MG63 (cell line): ENCODE measurements around the gene ACTL6A. TPM values are rescaled to one million over a fixed set of nuclear protein-coding genes. Genes with fewer than 3 reads are reported as not detected.
A peak's percentile ranks its signal among the peaks of the same experiment; 100 is the strongest.
"Not testable (repeated sequence)": the region's sequence is repeated elsewhere in the genome, so short reads cannot be mapped to it uniquely, and the experiment has no call there.

Source experiments
- DNase-seq: peaks from one replicate; pipeline ENCODE4 v3.0.0-alpha.2; 2020
- H3K27me3 ChIP-seq: fragments of 250-450 bp; sonication (Bioruptor Pico); 2 replicates; pipeline ENCODE4 v1.5.1; 2020; ENCODE audit warnings: mild to moderate bottlenecking, moderate library complexity
- H3K36me3 ChIP-seq: fragments of 250-450 bp; sonication (Bioruptor Pico); 2 replicates; pipeline ENCODE4 v1.5.1; 2020; ENCODE audit warnings: mild to moderate bottlenecking, moderate library complexity
- H3K4me3 ChIP-seq: fragments of 250-450 bp; sonication (Bioruptor Pico); 2 replicates; pipeline ENCODE4 v1.5.1; 2020; ENCODE audit warnings: mild to moderate bottlenecking, moderate library complexity
- H3K9me3 ChIP-seq: fragments of 250-450 bp; sonication (Bioruptor Pico); 2 replicates; pipeline ENCODE4 v1.5.1; 2020; ENCODE audit warnings: mild to moderate bottlenecking, moderate library complexity
- total RNA-seq: library from RNA; depleted of rRNA; stranded (reverse); fragments of >200 nt; shearing (Covaris generic); gene quantifications from 2 replicates; pipeline ENCODE4 v1.2.3, GENCODE V29; 2014; ENCODE audit warnings: low replicate concordance; rRNA removed

Gene ACTL6A
- total RNA-seq: 152 and 159 TPM in 2 replicates

DNA sequence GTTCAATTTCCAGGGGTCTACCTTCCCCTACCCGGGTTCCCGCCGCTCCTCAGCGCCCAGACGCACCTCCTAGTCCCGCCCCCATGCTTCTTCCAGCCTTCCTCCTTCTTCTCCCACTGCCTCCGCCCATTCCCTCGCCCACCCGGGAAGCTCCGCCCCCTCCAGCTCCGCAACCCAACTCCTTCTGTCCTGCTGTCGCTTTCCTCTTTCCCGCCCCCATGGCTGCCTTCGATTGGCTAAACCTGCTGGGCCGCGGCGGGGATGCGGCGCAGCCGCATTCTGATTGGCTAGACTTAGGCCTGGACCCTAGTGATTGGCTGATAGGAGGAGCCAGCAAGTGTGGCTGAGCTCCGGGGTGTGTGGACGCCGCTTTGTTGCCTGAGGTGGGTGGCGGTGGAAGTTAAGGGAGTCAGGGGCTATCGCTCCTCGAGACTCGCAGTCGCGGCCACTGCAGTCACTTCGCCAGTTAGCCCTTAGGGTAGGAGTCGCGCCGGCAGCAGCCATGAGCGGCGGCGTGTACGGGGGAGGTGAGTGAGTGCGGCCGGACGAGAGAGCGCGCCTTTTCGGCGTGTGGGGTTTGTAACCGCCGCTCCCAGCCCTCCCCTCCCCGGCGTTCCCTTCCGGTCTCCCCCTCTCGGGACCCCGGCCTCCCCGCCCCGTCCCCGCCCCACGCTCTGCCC is at the start of gene ACTL6A:
ACTL6A (plus strand) TSS at position 336 of the 680 bp plus-strand sequence; CDS start at position 503, 167 bp downstream.
- peak; percentile 100 for DNase-seq
- Histone ChIP-seq H3K27me3 (no peaks in the 10 kb centered on the region), H3K4me3 (peak within 1 kb of the TSS; percentile 72), H3K36me3 (no peaks in the 10 kb centered on the region), H3K9me3 (no peaks in the 10 kb centered on the region)

DNA sequence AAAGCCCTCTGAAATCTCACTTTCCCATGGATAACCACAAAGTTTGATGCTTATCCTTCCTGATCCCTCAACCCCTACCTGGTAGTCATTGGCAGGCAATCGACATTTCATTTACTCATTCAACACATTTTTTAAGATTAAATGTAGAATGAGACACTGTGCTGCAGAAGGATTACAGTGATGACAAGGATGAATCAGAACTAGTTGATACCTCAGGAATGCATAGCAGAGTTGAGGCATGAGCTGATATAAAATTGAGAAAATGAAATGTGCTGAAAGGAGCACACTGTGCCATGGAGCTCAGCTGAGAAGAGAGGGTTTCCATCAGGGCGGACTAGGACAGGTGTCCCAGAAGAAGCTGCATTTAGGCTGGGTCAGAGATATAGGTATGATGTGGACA is 48.9 kb upstream of the ACTL6A start:
- H3K27me3 ChIP-seq: peaks cover 2% of the 10 kb centered on the region; the same call in 1 of the 2 replicates
- no peaks in the 10 kb centered on the region for H3K9me3 ChIP-seq
- no peaks in the 10 kb centered on the region for H3K36me3 ChIP-seq
- H3K4me3 ChIP-seq: no peak overlapping the region
- no peak for DNase-seq

DNA sequence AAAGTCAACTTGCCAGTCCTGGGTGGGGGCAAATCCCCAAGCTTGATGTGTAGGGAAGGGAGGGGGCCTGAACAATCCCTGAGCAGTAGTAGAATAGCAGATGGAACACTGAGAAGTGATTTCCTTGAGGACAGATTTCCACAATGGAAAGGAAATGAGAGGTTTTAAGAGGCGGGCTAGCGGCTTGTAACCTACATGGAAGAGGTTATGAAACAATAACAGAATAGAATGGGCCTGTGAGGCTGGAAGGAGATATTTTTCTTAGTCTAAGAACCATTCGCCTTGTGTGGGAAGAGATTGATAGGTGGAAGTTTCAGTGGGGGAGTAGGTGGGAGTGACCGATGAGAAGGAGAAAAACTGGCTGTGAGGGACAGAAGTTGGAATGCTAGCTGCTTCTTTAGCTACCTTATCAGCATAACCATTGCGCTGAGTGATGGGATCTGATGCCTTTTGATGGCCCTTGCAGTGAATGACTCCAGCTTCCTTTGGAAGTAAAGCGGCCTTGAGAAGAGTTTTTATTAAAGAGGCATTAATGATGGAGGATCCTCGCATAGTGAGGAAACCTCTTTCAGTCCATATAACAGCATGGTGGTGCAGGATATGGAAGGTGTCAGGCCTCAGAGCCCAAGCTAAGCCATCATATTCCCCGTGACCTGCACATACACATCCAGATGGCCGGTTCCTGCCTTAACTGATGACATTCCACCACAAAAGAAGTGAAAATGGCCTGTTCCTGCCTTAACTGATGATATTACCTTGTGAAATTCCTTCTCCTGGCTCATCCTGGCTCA is 46.1 kb upstream of the ACTL6A start:
- not testable (repeated sequence) for H3K36me3 ChIP-seq, H3K4me3 ChIP-seq, DNase-seq, H3K27me3 ChIP-seq, H3K9me3 ChIP-seq

DNA sequence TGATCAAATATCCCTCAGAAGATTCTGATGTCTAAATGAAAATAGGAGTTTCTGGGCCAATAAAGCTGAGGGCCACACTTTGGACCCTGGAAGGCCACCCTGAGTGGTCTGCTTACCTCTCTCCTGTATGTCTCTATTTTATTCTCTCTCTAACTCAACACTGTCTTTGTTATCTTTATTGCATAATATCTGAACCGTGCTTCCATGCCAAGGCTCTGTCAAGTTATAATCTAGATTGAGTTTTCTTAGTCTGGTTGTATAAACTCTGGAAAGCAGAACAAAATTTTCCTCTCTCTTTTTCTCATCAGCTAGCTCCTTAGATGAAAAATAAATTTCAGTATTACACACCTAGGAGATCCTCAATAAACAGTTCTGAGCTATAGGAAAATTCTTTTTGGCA is 36.2 kb upstream of the ACTL6A start:
- Histone ChIP-seq H3K27me3 (no peaks in the 10 kb centered on the region), H3K36me3 (no peaks in the 10 kb centered on the region), H3K9me3 (no peaks in the 10 kb centered on the region), H3K4me3 (no peak overlapping the region)
- DNase-seq: no peak

DNA sequence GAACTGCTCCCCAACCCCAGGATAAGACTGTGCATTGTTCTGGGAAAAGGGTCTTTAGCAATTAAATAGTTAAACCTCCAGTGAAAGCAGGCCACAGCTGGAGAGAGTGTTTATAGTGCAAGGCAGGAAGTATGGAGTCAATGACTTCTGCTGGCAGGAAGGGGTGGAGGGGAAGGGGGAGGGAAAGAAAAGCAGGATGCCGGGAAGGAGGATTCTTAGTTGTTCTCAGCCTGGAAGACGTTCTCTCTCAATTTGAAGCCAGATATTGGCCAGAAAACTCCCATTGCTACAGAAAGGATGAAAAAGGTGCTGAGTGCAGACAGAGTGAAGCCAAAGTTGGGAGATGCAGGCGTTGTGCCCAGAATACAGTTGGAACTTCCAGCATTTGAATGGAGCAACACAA is 35.7 kb upstream of the ACTL6A start:
- Histone ChIP-seq H3K4me3 (peak overlapping the region; percentile 19), H3K9me3 (no peaks in the 10 kb centered on the region), H3K27me3 (no peaks in the 10 kb centered on the region), H3K36me3 (no peaks in the 10 kb centered on the region)
- peak; percentile 78 for DNase-seq

DNA sequence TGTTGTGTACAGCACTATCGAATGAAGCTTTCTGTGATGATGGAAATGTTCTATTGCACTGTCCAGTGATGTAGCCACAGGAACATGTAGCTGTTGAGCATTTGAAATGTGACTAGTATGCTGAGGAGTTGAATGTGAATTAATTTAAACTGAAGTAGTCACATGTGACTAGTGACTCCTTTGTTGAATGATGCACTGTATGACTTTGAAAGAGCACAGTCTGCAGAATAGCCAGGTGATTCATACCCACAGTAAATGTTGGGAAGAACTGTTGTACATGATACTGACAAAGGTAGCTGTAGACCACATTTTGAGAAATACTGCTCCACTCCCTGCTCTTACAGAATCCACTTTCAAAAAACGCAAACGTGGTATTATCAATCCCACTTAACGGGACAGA is 34.0 kb upstream of the ACTL6A start:
- peaks cover 4% of the 10 kb centered on the region; the same call in 1 of the 2 replicates for H3K27me3 ChIP-seq
- H3K9me3 ChIP-seq: no peaks in the 10 kb centered on the region
- no peak overlapping the region for H3K4me3 ChIP-seq
- H3K36me3 ChIP-seq: no peaks in the 10 kb centered on the region
- no peak for DNase-seq

DNA sequence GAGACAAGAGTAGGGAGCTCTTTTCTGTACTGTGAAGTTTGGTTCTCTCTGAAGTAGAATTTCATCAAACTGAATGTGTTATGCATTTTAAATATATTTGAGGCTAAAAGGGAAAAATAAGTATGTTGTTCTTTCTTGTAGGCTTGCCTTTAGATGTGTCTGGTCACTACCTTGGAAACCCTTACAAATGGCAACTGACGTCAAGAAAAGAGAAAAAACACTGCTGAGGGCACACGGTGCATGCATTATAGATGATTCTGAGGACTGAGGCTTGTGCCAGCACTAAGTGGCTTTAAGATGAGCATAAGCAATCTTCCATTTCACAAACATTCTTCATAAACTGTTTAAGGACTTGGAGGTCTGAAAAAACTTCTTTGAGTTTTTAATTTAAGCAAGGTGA is 31.1 kb upstream of the ACTL6A start:
- Histone ChIP-seq H3K4me3 (no peak overlapping the region), H3K36me3 (no peaks in the 10 kb centered on the region), H3K9me3 (no peaks in the 10 kb centered on the region), H3K27me3 (peaks cover 4% of the 10 kb centered on the region; the same call in 1 of the 2 replicates)
- DNase-seq: no peak

DNA sequence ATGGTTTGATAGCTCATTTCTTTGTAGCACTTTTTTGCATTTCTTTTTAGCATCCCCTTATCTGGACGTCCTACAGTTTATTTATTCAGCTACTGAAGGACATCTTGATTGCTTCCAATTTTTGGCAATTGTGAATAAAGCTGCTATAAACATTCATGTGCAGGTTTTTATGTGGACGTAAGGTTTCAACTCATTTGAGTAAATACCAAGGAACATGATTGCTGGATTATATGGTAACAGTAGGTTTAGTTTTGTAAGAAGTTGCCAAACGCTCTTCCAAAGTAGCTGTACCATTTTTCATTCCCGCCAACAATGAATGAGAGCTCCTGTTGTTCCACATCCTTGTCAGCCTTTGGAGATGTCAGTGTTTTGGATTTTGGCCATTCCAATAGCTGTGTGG is 29.5 kb upstream of the ACTL6A start:
- Histone ChIP-seq H3K36me3 (no peaks in the 10 kb centered on the region), H3K27me3 (peaks cover 4% of the 10 kb centered on the region; the same call in 1 of the 2 replicates), H3K9me3 (no peaks in the 10 kb centered on the region), H3K4me3 (no peak overlapping the region)
- no peak for DNase-seq

DNA sequence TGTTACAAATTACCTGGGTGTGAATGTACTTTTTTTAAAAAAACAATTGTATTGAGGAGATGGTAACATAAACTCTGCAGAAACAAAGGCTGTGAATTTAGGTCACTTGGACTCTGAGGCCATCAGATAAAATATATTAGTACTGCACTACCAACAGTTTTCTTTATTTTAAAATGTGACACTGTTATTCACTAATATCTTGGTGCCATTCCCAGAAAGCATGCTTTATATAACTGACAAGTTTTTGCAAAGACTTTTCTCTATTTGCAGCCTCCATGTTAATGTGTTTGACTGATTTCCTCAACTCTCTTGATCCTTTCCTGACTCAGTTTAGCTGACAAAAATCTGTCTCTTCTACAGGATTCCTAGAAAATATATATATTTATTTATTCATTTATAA is 26.5 kb upstream of the ACTL6A start:
- peaks cover 4% of the 10 kb centered on the region; the same call in 1 of the 2 replicates for H3K27me3 ChIP-seq
- H3K36me3 ChIP-seq: no peaks in the 10 kb centered on the region
- H3K4me3 ChIP-seq: no peak overlapping the region
- no peak for DNase-seq
- H3K9me3 ChIP-seq: no peaks in the 10 kb centered on the region

DNA sequence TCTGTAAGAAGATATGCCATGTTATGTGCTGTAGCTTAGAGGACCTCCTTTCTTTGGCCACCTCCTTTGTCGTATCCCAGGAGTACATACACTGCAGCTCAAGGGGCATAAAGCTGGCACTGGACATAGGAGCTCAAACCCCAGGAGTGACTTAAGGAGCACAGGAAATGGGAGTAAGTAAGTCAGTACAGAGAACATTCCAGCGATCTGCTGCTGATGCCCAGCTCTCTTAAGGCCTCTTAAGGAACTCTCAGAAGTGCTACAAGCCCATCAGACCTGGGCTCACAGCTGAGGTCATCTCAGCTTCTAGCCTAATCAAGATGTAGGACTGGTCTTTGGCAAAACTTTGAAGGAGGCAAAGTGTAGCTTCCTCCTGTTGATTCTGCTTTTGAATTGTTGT is 21.6 kb upstream of the ACTL6A start:
- H3K36me3 ChIP-seq: no peaks in the 10 kb centered on the region
- no peak for DNase-seq

DNA sequence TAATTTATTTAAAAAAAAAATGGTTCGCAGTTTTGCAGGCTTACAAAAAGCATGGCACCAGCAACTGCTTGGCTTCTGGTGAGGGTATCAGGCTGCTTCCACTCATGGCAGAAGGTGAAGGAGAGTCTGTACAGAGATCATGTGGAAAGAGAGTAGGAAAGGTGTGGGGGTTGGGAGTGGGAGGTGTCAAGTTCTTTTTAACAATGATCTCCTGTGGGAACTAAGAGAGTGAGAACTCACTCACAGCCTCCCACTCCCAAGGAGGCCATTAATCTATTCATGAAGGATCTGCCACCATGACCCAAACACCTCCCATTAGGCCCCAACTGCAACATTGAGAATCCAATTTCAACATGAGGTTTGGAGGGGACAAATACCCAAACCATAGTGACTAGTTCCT is 21.1 kb upstream of the ACTL6A start:
- H3K36me3 ChIP-seq: no peaks in the 10 kb centered on the region
- H3K27me3 ChIP-seq: no peaks in the 10 kb centered on the region
- peaks cover 6% of the 10 kb centered on the region for H3K9me3 ChIP-seq
- H3K4me3 ChIP-seq: no peak overlapping the region
- DNase-seq: no peak

More for the DNA sequence above, 21.6 kb upstream of the ACTL6A start:
- Histone ChIP-seq H3K4me3 (no peak overlapping the region), H3K9me3 (peaks cover 6% of the 10 kb centered on the region), H3K27me3 (no peaks in the 10 kb centered on the region)

DNA sequence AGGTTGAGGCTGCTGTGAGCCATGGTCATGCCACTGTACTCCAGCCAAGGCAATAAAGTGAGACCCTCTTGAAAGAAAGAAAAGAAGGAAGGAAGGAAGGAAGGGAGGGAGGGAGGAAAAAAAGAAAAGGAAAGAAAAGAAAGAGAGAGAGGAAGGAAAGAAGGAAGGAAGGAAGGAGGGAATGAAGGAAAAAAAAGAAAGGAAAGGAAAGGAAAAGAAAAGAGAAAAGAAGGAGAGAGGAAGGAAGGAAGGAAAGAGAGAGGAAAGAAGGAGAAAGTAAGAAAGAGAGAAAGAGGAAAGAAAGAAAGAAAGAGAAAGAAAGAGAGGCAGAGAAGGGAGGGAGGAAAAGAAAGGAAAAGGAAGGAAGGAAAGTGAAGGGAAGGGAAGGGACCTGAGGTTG is 20.4 kb upstream of the ACTL6A start:
- H3K36me3 ChIP-seq: no peaks in the 10 kb centered on the region
- H3K27me3 ChIP-seq: no peaks in the 10 kb centered on the region
- peaks cover 6% of the 10 kb centered on the region for H3K9me3 ChIP-seq
- no peak overlapping the region for H3K4me3 ChIP-seq
- DNase-seq: no peak

DNA sequence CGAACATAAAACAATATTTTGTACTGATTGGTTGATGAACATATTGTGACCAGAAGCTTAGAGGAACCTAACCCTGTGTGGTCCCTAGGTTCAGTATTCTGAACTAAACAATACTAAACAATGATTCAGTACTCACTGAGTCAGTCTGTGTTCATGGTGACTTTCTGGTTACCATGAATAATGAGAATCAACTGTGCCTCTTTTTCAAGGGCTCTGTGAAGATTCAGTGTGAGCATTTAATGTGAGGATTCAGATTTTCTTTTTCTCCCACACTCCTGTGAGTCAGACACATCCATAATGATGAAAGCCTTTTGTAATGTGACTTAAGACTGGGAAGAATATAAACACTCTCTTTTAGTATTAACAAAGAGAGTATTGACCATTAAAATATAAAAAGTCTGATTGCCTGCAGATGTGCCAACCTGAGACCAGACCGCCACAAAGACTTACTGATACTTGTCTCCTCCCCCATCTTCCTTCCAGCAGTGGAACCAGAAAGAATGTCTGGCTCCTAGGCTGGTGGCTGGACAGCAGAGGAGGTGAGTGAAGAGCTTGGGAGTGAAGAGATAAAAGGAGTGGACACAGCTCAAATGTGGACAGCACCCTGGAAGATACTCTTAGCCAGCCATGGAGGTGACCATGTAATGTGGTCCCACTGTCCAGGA is 17.6 kb upstream of the ACTL6A start:
- peaks cover 6% of the 10 kb centered on the region for H3K9me3 ChIP-seq
- H3K4me3 ChIP-seq: no peak overlapping the region
- H3K27me3 ChIP-seq: no peaks in the 10 kb centered on the region
- DNase-seq: no peak
- no peaks in the 10 kb centered on the region for H3K36me3 ChIP-seq

DNA sequence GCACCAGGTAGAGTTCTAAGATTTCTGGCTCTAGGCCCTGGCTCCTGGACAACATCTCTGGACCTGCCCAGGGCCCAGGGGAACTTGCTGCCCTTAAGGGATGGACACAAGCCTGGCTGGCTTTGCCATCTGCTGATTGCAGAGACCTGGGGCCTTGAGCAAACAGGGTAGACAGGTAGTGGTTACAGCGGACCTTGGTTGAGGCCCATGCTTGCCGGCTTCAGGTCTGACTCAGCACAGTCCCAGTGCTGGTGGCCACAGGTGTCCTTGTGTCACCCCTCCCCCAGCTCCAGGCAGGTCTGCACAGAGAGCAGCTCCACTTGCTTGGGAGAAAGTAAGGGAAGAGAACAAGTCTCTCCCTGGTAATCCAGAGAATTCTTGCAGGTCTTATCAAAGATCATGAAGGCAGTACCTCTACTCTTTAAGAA is 15.9 kb upstream of the ACTL6A start:
- no peaks in the 10 kb centered on the region for H3K27me3 ChIP-seq
- no peak for DNase-seq
- no peak overlapping the region for H3K4me3 ChIP-seq
- no peaks in the 10 kb centered on the region for H3K36me3 ChIP-seq
- H3K9me3 ChIP-seq: peaks cover 6% of the 10 kb centered on the region

DNA sequence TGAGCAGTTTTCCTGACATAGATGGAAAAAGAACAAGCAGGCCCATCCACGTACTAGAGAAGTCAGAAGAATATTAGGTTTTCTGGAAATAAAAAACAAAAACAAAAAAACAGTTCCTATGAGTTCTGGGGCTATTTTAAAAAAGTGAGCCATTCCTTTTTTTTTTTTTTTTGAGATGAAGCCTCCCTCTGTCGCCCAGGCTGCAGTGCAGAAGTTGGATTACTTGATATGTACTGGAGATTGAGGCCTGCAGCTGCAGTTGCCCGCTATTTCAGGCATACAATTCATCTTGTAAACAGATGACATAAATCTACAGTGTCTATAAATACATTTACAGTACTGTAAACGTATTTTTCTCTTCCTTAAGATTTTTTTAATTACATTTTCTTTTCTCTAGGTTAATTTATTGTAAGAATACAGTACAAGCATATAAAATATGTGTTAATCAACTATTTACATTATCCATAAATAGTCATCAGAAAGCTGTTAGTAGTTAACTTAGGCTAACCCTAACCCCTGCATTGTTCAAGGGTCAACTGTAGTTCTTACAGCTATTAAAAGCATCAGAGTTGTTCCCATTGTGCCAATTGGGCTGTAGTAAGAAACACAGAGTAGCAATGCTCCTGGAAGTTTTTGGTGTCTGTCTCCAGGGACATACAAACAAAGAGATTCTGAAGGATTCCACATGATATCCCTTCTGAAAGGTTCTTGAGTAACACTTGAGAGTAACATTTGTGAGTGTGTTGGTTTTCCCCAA is 11.2 kb upstream of the ACTL6A start:
- H3K36me3 ChIP-seq: no peaks in the 10 kb centered on the region
- no peaks in the 10 kb centered on the region for H3K27me3 ChIP-seq
- DNase-seq: no peak
- no peaks in the 10 kb centered on the region for H3K9me3 ChIP-seq
- no peak overlapping the region for H3K4me3 ChIP-seq

DNA sequence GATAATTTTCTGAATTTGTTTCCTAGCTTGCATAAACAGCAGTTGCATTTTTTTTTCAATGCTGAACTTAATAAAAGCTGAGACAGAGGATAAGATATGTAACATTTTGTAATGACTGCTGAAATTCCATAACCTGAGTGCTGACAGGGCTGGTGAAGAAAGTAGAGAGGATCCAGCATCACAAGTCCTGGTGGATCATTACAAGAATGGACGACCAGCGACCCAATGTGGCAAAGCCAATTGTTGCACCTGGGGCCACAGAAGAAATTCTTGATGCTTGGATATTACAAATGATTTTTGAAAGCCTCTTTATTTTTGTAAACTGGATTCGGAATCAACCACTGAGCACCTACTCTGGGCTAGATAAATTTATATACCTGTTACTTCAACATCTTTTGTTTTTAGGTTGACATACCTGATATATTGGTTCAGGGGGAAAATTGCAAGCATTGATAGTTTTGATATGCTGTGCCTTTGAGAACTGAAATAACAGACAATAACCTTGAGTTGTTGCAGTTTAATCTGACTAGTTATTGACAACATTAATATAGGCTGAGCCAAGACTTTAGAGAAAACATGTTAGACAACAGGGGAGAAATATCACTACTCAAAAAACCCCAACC is 3.9 kb upstream of the ACTL6A start:
- H3K36me3 ChIP-seq: no peaks in the 10 kb centered on the region
- no peaks in the 10 kb centered on the region for H3K27me3 ChIP-seq
- peak; percentile 55 for DNase-seq
- no peak overlapping the region for H3K4me3 ChIP-seq
- no peaks in the 10 kb centered on the region for H3K9me3 ChIP-seq
